GM19397 (cell line): ENCODE measurements around the gene TNFSF18.
"Not testable (repeated sequence)": the region's sequence is repeated elsewhere in the genome, so short reads cannot be mapped to it uniquely, and the experiment has no call there.

Experiments used
- ATAC-seq: cut with Tn5 transposase; IDR thresholded peaks from one replicate; pipeline ENCODE4 v1.9.1; 2021; ENCODE audit warnings: mild to moderate bottlenecking, moderate library complexity; ENCODE audit not compliant: unreplicated experiment

The TNFSF18 gene, protein sequence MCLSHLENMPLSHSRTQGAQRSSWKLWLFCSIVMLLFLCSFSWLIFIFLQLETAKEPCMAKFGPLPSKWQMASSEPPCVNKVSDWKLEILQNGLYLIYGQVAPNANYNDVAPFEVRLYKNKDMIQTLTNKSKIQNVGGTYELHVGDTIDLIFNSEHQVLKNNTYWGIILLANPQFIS

DNA sequence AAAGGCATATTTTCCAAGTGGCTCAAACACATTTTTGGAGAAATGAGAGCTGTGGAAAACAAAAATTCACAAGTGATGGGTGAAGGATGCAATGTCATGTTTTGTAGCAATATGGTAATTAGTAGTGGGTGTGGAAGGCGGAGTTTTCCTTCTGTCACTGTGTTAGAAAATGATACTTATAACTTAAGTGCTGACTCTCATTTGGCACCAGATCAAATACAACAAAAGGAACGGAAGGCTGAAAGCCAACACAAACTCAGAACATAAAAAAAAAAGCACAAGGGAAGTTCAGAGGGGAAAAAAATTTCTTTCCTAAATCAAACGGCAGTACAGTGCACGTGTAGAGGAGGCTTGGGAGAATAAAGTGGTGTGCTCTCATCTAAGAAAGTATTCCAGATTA is at the start of gene TNFSF18:
TSS of gene TNFSF18 (minus strand) at position 77 of the 400 bp plus-strand sequence. CDS start at position 32, 45 bp downstream.
- no peak for ATAC-seq

DNA sequence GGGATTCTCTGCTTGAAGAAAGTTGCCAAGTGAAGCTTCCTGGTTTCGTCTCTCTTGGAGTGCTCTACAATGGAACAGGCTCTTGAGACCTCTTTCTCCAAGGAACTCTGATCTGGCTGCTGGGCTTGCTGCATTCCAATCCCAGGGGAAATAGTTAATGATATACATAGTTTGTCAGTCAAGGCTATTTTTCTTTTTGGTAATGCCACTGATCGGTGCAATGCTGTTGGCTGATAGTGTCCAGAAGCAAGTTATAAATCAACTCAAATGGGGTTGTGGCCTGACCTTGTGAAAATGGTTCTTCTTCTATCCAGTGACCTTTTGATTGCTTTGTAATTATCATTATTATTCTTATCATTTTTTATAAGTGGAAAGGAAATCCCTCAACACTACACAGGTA is 48.4 kb upstream of the TNFSF18 start:
- no peak for ATAC-seq

GRCh38 chr1:173098117-173098516 is 47.4 kb upstream of the TNFSF18 start:
- no peak for ATAC-seq

GRCh38 chr1:173097001-173097400 is 46.3 kb upstream of the TNFSF18 start:
- no peak for ATAC-seq

- ATAC-seq: no peak
Measured at GRCh38 chr1:173095632-173096031, 44.9 kb upstream of the TNFSF18 start.

GRCh38 chr1:173094541-173094940 is 43.8 kb upstream of the TNFSF18 start:
- ATAC-seq: no peak

- ATAC-seq: no peak
Measured at GRCh38 chr1:173093691-173094445, 43.1 kb upstream of the TNFSF18 start.

GRCh38 chr1:173084292-173084691 is 33.6 kb upstream of the TNFSF18 start:
- no peak for ATAC-seq

GRCh38 chr1:173082913-173083312 is 32.2 kb upstream of the TNFSF18 start:
- no peak for ATAC-seq

DNA sequence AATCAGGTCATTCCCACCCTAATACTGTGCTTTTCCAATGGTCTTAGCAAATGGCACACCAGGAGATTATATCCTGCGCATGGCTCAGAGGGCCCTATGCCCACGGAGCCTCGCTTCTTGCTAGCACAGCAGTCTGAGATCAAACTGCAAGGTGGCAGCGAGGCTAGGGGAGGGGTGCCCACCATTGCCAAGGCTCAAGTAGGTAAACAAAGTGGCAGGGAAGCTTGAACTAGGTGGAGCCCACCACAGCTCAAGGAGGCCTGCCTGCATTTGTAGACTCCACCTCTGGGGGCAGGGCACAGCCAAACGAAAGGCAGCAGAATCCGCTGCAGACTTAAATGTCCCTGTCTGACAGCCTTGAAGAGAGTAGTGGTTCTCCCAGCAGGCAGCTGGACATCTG is 23.5 kb upstream of the TNFSF18 start:
- not testable (repeated sequence) for ATAC-seq

- ATAC-seq: no peak
Measured at GRCh38 chr1:173064011-173064410, 13.3 kb upstream of the TNFSF18 start.

DNA sequence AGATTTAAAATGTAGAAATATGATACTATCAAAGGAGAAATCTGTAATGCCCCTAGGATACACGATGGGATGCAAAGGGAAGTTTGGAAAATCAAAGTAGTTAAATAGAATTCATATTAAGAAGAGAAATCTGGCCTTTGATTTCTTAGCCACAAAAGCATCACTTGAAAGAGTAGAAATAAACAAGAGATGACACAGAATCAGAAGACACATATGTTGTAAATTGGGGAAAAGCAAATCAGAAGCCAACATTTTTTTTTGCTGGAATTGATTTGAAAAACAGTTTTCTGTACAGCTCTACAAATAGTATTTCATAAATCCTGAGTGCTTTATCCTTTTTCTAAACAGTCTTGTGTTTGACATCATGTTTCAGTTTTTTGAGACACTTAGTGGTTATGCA is 12.4 kb upstream of the TNFSF18 start:
- no peak for ATAC-seq

DNA sequence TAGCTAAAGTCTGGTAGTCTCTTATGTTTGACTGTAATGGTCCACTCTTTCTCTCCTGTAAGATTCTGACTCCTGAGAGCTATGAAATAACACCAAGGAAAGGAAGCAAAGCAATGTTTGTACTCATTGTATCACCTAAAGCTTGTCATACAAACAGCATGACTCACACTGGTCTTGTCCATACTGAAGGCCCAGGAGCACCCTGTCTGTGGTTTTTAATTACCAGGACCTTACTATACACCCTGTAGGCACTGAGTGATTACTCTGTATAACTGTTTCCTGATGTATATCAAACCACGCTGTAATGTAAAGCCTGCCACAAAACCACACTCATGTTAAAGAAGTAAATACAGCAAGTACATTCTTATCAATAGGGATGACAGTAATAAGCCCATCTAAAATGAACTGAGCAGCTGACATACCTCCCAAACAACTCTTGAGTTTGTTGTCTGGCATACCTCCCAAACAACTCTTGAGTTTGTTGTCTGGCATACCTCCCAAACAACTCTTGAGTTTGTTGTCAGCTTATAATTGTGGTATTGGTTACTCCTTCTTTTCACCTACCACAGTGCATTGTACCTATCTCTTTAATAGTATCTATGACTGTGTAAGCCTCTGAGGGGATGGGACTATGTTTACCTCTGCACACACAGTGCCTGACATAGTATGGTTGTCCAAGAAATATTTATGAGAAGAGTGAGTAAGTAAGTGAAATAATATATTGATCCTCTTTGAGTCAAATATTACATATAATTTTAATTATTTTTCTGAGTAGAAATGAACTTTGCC is 11.6 kb upstream of the TNFSF18 start:
- no peak for ATAC-seq

DNA sequence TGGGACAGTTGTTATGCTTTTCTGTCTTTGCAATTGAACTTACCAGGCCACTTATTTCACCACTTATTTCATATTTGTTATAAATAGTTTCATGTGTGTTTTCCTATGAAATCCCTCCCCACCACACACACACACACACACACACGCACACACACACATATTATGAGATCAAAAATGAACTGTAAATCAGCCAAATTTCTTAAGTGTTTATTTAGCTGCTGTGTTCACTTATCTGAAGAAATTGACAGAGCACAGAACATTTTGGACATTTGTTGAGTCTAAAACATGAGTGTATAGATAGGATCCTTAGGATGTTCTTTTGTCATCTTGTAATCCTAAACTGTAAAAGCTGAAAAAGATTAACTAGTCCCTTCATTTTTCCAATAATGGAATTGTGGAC is 7.8 kb upstream of the TNFSF18 start:
- ATAC-seq: no peak

GRCh38 chr1:173057984-173058383 is 7.2 kb upstream of the TNFSF18 start:
- ATAC-seq: no peak

DNA sequence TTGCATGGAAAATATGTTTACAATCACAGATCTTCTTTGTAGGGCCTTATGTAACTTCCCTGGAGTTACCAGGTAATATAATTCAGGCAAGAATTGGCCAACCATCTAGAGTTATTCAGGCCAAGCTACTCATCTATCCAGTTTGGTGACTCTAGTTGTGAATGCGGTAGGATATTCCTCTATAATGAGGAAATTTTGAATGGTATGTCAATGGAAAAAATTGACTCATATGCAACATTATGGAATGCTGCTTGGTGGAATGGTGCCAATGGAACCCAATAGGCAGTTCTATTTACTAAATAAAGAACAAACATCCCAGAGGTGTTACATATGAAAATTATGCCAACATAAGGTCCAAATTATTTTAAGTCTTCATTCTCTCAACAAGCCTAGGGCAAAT is 5.6 kb upstream of the TNFSF18 start:
- no peak for ATAC-seq

- no peak for ATAC-seq
Measured at GRCh38 chr1:173052681-173053196, 2.0 kb upstream of the TNFSF18 start.

DNA sequence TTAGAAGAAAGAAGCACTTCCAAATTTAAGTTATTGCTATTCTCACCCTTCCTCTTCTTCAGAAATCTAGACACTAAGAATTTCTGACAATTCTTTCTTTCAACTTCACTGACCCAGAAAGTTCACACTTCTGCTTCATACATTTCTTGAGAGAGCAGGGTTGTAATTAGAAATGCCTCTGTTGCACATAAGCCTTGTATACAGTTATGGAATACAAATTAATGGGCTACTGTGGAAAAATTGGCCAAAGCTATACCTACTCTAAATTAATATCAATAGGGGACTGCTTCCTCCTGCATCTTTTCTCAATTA is 1.5 kb downstream of the TNFSF18 start:
- ATAC-seq: no peak

GRCh38 chr1:173048621-173049321 is 2.0 kb downstream of the TNFSF18 start:
- ATAC-seq: no peak

DNA sequence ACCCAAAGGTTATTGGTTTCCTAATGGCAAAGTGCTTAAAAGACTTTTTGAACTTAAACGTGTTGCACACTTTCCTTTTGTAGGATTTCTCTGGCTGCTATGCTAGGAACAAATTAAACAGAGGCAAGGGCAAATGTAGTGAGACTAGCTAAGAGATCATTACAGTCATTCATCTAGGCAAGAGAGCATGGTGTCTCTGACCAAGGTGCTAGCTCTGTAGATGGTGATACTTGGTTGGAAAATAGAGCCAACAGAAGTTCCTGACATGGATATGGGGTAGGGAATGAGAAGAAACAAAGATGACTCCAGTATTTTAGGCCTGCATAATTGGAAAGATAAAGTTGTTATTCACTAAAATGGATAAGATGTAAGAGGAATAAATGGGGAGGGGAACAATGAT is 6.1 kb downstream of the TNFSF18 start:
- no peak for ATAC-seq

DNA sequence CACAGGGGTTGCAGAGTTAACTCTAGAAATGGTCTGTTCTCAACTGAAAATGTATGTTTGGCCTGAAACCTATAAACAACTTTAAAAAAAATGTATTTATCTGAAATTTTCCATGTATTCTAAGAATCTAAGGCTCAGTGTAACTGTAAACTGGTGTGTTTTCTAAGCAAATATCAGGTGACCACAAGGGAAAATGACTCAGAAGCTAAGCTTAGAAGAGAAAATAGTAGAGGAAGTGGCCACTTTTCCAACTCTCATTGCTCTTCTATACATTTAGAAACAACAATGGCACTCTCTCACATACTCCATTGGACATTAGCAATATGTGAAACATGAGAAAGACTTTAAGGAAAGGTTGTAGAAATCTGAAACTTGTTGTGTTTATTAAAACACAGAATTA is 7.5 kb downstream of the TNFSF18 start:
- ATAC-seq: no peak
